Suppressor macrophage treated with lipopolysaccharide for 4 hours (primary cell): ENCODE results near the gene ELMO3.

ENCODE experiments used
- DNase-seq: peaks from one replicate; pipeline ENCODE4 v3.0.0-alpha.2; 2020

ELMO3 gene

DNA sequence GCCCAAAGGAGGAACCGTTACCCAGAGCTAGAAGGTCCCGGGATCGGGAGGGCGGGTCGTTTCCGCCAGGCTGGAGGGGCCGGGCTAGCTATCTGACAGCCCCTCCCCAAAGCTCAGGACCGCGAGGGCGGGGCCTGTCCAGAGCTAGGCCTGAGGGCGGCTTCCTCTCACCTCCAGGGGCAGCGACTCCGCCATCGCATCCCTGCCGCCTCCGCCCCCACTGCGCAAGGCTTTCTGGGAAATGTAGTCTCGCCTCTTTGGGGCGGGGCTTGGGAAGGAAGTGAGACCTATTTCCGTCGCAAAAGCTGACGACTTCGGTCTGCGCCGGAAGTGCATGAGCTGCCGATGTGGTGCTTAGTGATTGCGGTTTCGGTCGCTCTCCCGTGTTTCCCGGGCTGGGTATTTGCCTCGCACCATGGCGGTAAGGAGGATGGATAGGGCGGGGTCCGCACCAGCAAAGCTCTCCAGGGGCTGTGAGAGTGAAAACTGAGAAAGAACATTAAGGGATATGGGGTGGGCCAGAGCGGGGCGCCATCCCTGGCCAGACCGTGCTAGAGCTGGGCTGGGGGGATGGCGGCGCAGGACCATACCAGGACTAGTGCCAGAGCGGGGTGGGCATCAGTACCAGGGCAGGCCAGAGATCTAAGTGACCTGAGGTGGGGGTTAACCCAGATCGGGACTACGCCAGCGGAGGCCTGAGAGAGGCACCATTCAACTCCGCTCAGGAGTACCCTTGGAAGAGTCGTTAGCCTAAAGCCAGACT lies 28.1 kb downstream of the ELMO3 start, which contains the start of gene TMEM208:
TMEM208 (plus strand) TSS at position 327 of the 763 bp plus-strand sequence; CDS start at position 416, 89 bp downstream.
- peak; percentile 99 for DNase-seq

- DNase-seq = no peak
These were observed 28.6 kb downstream of the ELMO3 start for GRCh38 chr16:67227567-67227921.

DNA sequence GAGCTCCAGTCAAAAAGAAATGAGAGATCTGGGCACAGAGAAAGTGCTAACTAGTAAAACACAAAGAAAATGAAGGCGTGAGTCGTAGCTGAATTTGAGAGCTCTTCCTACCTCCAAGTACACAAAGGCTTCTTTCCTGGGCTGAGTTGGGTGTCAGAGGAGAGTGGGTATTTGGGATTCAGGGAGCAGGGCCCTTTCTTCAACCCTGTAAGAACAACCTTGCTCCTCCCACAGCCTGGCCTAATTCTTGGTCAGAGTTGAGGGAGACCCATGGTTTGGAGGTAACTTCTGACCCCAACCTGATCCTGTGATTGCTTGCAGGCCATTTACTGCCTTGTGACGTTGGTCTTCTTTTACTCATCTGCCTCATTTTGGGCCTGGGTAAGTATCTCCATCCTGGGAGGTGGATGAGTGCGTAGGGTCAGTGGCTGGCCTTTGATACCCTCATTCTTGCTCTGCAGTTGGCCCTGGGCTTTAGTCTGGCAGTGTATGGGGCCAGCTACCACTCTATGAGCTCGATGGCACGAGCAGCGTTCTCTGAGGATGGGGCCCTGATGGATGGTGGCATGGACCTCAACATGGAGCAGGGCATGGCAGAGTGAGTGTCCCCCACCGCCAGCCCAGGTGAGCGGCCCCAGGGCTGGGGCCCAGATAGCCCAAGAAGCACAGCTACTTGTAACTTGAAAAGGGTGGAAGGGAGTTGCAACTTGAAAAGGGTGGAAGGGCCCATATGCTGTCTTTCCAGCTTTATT lies 29.3 kb downstream of the ELMO3 start:
- no peak for DNase-seq

DNA sequence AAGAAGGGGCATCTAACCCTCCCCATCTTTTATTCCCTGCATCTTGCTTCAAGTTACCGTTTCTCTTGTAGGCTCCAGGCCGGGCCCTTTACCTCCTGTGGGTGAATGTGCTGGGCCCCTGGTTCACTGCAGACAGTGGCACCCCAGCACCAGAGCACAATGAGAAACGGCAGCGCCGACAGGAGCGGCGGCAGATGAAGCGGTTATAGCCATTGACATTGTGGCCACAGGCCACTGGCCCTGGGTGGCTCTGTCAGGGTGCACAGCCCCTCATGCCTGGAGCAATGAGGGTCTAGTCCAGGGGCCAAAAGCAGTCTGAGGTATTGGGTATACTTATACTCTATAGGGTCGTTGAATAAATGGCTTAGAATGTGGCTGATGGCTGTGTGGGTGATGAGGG lies 30.0 kb downstream of the ELMO3 start:
- no peak for DNase-seq

DNA sequence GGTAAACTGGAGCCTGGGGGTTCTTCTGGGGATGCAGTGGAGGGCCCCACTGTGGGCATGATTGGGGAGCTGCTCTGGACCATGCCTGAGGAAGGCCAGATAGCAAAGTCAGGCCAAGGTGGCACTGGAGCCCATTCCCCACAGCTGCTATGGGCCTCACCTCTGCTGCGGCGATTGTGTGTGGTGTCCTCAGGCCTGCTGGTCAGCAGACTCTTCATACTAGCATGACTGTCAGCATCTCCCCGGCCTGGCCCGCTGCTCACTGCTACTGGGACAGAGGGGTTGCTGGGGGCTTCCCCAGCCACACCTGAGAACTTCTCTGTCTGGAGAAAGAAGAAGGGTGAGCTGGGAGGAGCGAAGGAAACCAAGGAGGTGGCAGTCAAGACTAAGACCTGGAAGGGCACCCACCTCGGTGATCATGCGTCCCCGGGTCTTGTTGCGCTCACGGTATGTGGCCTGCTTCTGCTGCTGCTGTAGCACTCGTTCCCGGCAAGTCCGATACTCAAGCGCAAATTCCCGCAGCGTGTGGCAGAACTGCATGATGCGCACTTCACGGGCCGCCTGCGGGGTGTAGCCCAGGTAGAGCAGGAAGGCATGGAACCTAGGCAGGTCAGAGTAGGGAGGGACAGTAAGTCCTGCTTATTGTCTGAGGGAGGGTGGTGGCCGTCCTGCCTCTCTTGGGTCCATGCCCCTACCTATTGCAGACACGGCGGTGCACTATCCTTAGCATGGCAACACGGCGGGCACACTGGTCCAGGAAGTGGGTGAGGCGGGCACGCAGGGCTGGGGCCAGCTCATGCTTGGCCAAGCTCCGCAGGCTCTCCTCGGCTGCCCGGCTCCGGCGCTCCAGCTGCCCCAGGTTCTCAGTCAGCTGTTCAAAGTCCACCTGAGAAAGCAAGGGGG lies 31.2 kb downstream of the ELMO3 start:
- no peak for DNase-seq

DNA sequence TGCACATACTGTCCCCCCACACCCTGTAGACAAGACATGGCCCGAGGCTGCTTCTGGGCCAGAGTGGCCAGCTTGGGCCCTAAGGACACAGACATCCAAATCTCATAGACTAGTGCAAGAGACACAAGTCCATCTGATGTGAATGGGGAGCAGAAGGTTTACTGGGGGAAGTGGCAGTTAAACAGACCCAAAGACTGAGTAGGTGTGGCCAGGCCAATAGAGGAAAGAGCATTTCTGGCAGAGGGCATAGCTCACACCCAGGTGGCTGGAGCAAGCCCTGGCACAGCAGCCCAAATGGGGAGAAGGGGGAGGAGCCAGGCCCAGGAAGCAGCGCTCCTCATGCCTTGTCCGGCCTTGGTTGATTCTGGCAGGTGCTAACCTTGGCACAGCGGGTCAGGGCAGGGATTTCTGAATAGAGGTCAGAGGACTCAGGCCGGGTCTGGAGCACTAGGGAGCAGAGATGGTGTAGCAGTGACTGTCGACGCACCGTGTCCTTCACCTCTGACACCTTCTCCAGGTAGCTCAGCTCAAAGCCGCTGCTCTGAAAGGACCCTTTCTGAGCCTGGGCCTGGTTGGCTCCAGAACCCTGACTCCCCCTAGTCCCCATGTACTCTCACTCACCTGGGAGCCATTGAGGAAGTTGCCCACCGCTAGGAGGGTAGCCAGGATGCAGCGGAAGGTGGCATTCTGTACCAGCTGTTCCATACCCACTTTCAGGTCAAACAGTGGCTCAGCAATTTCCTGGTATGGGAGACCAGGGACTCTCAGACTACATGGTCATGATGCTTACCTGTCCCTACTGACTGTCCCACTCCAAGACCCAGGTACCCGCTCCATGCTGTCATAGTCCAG lies 32.1 kb downstream of the ELMO3 start:
- DNase-seq = no peak

DNA sequence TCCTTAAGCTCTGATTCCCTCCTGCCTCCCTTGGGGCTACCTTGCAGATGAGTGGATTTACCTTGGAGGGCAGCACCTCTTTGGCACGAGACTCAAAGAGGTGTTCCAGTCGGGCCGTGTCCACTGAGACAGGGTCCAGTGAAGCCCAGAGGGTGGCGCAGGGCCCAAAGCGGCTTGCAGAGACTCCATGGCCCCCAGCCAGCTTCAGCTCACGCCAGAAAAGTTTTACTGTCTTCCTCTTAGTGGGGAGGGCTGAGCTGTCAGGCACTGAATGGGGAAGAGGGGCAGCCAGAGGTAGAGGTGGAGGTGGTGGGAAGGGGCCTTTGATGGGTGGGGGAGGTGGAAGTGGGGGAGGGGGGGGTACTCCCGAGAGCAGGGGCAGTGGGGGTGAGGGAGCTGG lies 34.7 kb downstream of the ELMO3 start:
- no peak for DNase-seq

- DNase-seq = no peak
These were observed 35.3 kb downstream of the ELMO3 start for GRCh38 chr16:67234180-67234597.

- peak; percentile 7 for DNase-seq
These were observed 37.1 kb downstream of the ELMO3 start for GRCh38 chr16:67235816-67236562.

DNA sequence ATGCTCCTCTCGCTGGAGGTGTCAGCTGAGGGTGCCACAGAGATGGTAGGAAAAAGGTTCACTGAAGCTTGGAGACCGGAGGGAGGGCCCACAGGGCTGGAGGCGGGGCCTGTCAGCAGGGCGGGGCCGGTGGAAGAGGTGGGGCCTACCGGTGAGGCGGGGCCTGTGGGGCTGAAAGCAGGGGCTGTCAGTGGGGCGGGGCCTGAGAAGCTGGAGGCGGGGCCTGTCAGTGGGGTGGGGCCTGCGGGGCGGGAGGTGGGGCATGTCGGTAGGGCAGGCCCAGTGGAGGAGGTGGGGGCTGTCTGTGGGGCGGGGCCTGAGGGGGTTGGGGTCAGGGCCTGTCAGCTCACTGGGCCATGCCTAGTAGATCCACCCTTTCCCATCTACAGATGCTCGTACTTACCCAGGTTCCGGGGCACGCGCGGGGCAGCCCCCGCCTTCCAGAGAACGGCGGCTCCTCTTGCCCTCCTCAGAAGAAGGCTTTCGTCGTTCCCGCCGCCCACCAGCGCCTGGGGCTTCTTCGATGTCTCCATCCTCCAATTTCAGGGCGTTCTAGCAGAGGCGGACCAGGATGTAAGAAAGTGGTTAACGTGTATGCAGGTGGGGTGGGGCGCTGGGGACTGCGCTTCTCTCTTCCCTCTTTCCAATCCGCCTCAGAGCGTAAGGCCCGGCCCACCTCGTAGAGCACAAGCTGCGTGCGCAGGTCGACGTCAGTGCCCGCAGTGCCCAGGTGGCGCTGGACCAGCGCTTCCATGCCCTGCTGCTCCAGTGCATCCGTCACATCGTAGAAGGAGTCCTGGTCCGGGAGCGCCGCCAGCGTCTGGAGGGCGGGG lies 37.8 kb downstream of the ELMO3 start:
- DNase-seq = peak; percentile 52

DNA sequence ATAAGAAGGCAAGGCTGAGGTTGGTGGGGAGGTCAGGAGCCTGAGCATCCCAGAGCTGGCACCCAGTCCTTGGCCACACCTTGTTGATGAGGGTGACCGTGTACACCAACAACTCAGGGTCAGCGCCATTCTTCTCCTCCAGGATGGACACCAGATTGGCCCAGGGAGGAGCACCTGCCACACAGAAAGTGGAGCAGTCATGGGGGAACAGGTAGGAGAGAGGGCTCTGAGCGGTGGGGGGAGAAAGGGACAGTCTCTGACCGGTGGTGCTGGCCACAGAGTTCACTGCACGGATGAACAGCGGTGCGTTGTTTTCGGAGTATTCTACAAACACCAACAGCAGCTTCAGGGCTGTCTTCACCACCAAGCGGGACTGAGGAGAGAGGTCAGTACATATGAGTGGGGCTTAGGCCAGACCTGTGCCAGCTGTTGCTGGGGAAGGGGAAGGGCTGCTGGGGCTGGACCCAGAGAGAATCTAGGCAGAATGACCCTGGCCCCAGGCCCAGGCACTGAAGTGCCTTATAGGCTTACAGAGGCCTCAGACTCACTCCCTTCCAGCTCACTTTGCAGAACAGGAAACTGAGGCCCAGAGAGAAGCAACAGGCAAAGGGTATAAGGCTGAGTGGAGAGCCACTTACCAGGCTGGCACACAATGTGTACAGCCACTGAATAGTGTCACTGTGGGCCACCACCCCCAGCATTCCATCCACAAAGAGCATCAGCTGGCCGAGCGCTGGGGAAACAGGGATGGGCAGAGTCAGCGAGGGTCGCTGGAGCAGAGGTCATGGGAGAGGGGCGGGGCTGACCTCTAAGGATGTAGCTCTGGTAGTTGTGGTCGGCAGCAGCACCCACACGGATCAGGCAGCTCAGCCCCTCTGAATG lies 38.7 kb downstream of the ELMO3 start:
- no peak for DNase-seq

DNA sequence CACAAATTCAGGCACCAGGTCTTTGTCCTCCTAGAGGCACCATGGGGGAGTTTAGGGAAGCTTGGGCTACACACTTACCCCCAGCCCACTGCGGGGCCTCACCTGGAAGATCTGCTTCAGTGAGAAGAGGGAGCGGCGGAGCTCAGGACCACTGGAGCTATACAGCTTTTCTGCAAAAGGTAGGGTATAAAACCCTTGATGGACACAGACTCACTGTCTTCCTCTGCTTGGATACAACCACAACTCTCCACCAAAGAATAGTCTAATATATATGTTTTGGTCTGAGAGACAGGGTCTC lies 39.3 kb downstream of the ELMO3 start:
- DNase-seq = no peak

DNA sequence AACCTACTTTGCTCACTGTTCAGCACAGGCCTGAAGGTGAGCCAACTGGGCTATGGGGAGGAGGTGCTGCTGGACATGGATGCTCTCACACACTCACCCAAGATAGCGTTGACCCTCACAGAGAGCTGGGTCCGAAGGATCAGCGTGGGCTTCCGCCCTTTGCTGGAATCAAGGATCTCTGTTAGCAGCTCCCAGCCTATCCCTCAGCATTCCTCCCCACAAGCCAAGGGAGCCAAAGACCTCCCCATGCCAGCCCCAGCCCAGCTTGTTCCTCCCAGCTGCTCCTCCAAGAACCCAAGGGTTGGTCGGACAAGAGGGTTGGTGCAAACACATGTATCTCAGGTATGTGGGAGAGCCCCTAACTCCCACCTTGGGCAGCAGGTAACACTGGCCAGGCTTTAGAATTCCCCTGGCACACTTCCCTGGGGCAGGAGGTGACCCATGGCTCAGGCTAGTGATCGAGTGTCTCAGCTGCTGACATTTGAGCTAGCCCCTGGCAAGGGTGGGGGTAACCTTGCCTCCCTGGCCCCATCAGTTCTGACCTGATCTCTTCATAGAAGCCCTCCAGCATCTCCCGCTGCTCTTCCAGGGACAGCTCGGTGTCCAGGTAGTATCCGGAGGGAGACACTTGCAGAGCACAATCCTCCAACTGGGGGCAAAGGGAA lies 40.0 kb downstream of the ELMO3 start:
- DNase-seq = no peak

DNA sequence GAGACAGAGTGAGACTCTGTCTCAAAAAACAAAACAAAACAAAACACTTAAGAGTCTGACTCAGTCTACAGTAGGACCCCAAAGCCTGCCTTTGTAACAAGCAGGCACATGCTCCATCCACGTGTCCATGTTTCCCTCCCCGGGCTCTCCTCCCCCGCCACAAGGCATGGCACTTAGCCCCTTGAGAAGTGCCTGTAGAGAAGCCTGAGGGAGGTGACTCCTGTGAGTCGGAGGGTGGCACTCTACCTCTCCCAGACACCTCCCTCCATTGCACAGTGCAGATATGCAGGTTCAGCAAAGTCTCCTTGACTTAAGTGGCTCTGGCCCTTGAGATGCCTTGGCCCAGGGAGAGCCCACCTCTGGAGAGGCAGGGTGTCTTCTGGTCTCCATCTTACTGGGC lies 41.6 kb downstream of the ELMO3 start:
- no peak for DNase-seq

- DNase-seq = peak; percentile 39
These were observed 42.3 kb downstream of the ELMO3 start for GRCh38 chr16:67241008-67241900.

- DNase-seq = no peak
These were observed 43.3 kb downstream of the ELMO3 start for GRCh38 chr16:67242138-67242730.

DNA sequence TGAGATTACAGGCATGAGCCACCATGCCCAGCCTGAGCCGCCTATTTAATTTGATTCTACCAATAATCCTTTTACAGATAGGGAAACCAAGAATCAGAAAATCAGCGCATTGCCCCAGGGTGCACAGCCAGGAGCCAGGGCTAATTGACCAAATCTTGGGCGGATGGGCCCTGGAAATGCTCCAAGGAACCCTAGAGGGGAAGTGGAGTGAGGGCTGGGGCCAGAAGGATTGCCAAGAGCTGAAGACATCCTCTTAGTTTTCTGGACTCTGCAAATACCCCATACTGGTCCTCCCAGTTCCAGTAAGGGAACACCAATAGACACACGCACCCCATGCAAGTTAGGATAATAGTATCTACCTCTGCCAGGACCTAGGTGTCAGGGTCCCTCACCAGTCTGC lies 44.5 kb downstream of the ELMO3 start:
- DNase-seq = peak; percentile 56
